Activated CD8-positive, alpha-beta memory T cell treated with anti-CD3 and anti-CD28 coated beads for 24 hours (primary cell): ENCODE results near the gene LIPI.
"Not testable (repeated sequence)": the region's sequence is repeated elsewhere in the genome, so short reads cannot be mapped to it uniquely, and the experiment has no call there.

Source experiments
- DNase-seq: peaks from one replicate; pipeline ENCODE4 v3.0.0-alpha.2; 2020

Gene LIPI

DNA sequence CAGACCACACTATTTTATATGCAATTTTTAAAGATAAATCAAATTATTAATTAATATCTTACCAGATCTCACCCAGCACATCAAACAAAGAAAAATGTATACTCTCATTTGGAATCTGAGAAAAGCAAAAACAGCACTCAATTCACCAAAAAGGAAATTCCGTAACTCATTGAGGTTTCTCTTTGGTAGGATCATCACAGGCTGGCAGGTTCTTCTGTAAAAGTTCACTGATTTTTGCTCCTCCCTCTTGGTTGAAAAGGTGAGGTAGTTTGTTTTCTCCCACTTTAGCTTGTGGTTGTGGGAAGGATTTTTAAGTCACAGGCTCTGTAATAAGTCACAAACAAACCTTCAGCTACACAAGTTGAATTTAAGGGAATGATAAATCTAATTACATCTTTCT, at the start of gene LIPI:
Gene LIPI, minus strand, starts transcription at position 218 of the 400 bp plus-strand sequence. Its CDS starts 110 bp downstream, at position 108.
- DNase-seq: no peak

DNA sequence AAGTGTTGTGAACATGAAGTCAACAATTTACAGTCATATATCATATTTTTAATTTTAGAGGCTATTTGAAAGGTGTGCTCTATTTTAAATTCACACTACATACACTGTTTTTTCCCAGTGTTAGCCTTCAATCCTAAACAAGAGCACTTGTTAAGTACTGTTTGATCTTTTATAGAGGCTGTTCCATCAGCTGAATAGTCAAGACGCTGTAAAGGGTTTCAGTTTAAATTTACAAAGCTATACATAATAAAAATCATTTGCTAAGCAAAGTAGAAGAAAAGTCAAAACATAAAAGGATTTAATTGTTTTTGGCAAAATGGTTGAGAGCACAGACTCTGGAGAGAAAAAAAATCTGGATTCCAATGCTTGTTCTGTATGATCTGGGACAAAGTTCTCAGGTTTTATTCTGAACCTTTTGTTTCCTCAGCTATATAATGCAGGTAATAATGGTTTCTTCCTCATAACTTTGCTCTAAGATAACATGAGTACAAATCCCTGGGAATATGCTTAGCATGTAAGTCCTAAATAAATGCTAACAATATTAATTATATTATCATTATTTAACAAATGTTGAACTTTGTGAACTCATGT, 49.5 kb upstream of the LIPI start:
- no peak for DNase-seq

DNA sequence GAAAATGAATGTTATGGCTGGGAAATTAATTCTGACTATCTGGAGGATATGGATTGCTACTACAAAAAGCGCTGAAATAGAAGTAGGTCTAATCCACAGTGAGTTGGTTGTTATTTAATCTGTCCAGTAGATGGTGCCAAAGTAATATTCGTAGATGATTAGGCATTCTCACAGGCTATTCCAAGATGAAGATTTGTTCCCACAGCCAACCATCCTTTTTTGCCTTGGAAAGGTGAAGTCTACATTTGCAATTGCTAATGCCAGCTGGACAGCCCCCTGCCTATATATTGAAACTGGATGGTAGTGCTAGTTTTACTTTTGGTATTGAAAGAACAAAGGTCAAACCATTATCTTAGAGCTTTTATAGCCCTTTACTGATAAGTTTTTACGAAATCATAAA, 49.0 kb upstream of the LIPI start:
- DNase-seq: no peak

DNA sequence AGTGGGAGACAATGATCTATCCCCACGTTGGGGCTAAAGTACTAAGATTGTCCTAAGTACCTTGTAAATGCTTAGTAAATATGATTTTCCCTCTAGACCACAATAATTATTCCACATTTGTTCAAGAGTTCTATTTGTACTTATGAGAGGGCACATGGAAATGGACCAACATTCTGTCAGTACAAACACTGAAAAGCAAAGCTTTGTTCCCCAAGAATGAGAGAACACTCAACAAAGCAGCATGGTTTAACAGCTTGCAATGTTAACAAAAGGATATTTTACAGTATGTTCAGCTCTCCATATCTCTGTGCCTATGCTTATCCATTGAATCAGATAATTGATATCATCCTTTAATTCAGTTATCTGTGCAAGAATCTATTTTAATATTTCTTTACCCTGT, 40.6 kb upstream of the LIPI start:
- no peak for DNase-seq

- no peak for DNase-seq
Observed at GRCh38 chr21:14245711-14246110, 35.0 kb upstream of the LIPI start.

DNA sequence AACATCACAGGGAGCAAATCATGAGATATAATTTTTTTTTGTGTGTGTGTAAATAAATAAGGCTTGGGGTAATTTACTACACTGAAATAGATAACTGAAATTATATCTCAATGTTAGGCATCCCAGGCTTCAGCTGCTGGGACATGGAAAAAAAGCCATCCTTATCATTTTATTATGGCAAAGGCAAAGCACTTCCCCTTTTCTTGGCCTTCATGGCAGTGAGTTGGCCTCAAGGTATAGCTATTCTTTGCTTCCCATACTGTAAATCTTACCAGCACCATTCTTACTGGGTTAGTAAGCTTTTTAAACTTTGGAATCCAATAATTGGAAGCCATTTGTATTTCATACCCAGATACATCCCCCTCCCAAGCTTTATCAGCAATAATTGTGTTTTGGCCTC, 34.2 kb upstream of the LIPI start:
- no peak for DNase-seq

GRCh38 chr21:14243874-14244273, 33.1 kb upstream of the LIPI start:
- DNase-seq: no peak

- DNase-seq: no peak
Observed at GRCh38 chr21:14243461-14243860, 32.7 kb upstream of the LIPI start.

GRCh38 chr21:14241297-14241696, 30.5 kb upstream of the LIPI start:
- no peak for DNase-seq

- DNase-seq: no peak
Observed at GRCh38 chr21:14239281-14239680, 28.5 kb upstream of the LIPI start.

DNA sequence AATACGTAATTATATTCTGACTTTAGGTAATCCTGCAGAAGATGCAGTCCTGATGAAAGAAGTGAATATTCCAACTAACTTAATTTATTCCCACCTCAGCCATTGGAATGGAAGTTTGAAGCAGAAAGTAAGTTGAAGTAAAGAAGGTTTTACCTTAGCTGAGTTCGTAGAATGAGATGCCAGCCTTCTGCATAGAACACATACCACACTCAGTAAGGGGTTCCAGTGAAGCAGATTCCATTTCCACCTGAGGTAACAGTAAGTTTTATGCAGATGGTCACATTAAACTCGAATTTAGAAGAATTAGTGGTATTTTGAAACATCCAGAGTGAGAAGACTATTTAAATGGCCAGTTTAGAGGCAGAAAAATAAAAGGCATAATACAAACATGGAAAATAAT, 25.4 kb upstream of the LIPI start:
- no peak for DNase-seq

DNA sequence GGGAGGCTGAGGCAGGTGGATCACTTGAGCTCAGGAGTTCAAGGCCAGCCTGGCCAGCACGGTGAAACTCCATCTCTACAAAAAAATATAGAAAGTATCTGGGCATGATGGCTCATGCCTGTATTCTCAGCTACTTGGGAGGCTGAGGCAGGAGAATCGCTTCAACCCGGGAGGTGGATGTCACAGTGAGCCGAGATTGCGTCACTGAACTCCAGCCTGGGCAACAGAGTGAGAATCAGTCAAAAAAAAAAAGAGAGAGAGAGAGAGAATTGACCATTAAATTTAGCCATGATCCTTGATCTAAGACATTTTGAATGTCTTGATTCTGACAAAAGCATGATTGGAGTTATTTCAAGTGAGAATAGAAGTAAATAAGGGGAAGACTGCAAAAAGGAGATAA, 24.3 kb upstream of the LIPI start:
- no peak for DNase-seq

- DNase-seq: no peak
Observed at GRCh38 chr21:14229399-14229798, 18.6 kb upstream of the LIPI start.

DNA sequence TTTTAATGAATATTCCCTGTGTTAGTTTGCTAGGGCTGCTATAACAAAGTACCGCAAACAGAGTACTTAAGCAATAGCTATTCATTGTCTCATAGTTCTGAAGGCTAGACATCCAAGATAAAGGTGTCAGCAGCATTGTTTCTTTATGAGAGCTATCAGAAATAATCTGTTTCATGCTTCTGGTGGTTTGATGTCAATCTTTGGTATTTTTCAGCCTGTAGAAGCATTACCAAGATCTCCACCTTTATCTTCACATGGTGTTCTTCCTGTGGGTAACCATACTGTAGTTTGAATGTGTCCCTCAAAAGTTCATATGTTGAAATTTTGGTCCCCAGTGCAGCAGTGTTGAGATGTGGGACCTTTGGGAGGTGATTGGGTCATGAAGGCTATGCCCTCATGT, 12.6 kb upstream of the LIPI start:
- DNase-seq: no peak

GRCh38 chr21:14215971-14216641, 5.4 kb upstream of the LIPI start, which contains the start of gene RBM11:
Gene RBM11, plus strand, starts transcription at chr21:14216157. Its CDS starts 30 bp downstream, at chr21:14216187.
- peak; percentile 90 for DNase-seq

- DNase-seq: no peak
Observed at GRCh38 chr21:14213164-14213563, 2.4 kb upstream of the LIPI start.

- no peak for DNase-seq
Observed at GRCh38 chr21:14206222-14206621, 4.5 kb downstream of the LIPI start.

DNA sequence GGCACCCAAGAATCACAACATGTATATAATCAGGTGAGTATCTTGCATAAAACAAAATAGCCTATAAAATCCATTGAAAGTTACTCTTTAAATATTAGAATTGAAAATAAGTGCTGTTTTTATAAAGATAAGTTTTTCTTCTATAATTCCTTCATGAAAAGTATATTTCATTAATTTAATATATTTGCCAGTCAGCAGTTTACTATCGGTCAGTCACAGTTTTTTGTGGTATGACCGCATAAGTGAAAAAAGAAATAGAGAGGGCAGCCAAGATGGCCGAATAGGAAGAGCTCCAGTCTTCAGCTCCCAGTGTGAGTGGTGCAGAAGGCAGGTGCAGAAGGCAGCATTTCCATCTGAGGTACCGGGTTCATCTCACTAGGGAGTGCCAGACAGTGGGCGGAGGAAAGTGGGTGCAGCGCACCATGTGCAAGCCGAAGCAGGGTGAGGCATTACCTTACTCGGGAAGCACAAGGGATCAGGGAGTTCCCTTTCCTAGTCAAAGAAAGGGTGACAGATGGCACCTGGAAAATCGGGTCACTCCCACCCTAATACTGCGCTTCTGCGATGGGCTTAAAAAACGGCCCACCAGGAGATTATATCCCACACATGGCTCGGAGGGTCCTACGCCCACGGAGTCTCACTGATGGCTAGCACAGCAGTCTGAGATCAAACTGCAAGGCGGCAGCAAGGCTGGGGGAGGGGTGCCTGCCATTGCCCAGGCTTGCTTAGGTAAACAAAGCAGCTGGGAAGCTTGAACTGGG, 44.1 kb downstream of the LIPI start:
- not testable (repeated sequence) for DNase-seq

- no peak for DNase-seq
Observed at GRCh38 chr21:14143999-14144398, 66.8 kb downstream of the LIPI start.

- no peak for DNase-seq
Observed at GRCh38 chr21:14124266-14124665, 86.5 kb downstream of the LIPI start.

- no peak for DNase-seq
Observed at GRCh38 chr21:14121719-14122118, 89.0 kb downstream of the LIPI start.

DNA sequence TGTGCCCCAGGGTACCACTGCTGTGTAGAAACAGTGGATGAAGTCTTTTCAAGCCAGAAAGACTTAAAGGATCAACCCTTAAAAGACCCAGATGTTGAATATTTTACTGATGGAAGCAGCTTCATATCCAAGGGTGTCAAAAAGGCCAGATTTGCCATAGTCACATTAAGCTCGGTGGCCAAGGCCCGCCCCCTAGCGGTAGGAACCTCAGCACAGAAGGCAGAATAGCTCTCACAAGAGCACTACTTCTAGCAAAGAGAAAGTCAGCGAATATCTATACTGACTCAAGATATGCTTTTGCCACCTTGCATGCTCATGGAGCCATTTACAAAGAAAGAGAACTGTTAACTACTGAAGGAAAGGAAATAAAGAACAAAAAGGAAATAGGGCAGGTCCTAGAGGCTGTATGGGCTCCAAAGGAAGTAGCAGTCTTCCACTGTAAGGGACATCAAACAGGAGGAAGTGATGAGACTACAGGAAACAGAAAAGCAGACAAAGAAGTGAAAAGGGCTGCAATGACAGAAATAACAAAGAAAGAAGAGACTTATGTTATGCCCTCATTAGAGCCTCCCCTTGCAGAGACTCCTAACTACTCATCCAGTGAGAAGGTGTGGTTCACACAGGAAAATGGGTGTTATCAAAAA, 90.5 kb downstream of the LIPI start:
- peak; percentile 67 for DNase-seq

- DNase-seq: no peak
Observed at GRCh38 chr21:14119038-14119437, 91.7 kb downstream of the LIPI start.

DNA sequence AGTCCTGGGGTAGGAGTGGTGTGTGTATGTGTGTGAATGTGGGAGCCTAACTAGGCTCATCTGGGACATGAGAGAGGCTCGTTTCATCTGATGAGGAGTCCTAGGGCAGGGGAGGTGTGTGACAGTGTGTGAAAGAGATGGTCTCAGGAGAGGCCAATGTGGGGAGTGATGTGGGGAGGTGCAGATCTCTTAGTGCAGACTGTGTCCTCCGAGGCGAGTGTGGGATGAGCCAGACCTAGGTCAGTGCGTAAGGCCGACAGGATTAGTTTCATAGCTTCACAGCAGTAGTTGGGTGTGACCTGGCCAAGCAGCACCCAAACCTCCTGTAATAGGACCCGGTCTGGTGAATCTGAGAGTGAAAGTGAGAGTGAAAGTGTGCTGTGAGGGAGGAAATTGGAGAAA, 94.7 kb downstream of the LIPI start:
- DNase-seq: no peak
